ENCODE results near the gene TXNDC12.

GRCh38 chr1:52037909-52038308 is 17.1 kb downstream of the TXNDC12 start:
- TF ChIP-seq CTCF (IDR thresholded peaks at IDR 0.05): no peak
- TF ChIP-seq JUN (CRISPR knock-in tag; IDR thresholded peaks at IDR 0.05): no peak
- TF ChIP-seq ZBTB43 (CRISPR knock-in tag; IDR thresholded peaks at IDR 0.05): no peak
- TF ChIP-seq ZNF138 (CRISPR knock-in tag; conservative IDR thresholded peaks at IDR 0.05): no peak
- no peak for TF ChIP-seq NR2C2 (CRISPR knock-in tag; IDR thresholded peaks at IDR 0.05)

Measured in WTC11 (cell line).